ENCODE data around the gene NDE1. TPM values are rescaled to one million over a fixed set of nuclear protein-coding genes. Genes with fewer than 3 reads are reported as not detected.

The NDE1 gene
- total and polyA plus RNA-seq, 2 experiments from 2014 or later, result 10.3 to 11.8 TPM

- Histone ChIP-seq H3K36me3 (replicated peaks; ENCODE audit: insufficient read depth, low read depth) (no peaks in the 10 kb centered on the region), H2AFZ (no peak overlapping the region), H3K4me3 (no peak overlapping the region), H3K9me2 (replicated peaks; ENCODE audit: insufficient read depth) (no peaks in the 10 kb centered on the region), H3K27me3 (peaks cover 3% of the 10 kb centered on the region), H3K79me2 (no peaks in the 10 kb centered on the region), H3K27ac (no peak overlapping the region), H3K4me2 (no peak overlapping the region), H3K4me1 (ENCODE audit: insufficient read depth) (no peaks in the 10 kb centered on the region), H4K20me1 (ENCODE audit: insufficient read depth, poor library complexity, severe bottlenecking) (no peaks in the 10 kb centered on the region), H3K9me3 (ENCODE audit: low read depth) (no peaks in the 10 kb centered on the region)
- DNase-seq (ENCODE audit: low spot score), result no peak
- 97% methylated on average over 4 of the region's 4 CpGs for WGBS (ENCODE audit: low lambda C conversion rate, missing lambda C conversion rate)
- TF ChIP-seq CTCF (IDR thresholded peaks at IDR 0.05; ENCODE audit: poor library complexity), result no peak
- TF ChIP-seq EZH2 (IDR thresholded peaks at IDR 0.05; ENCODE audit: borderline replicate concordance), result no peak
- no peak for TF ChIP-seq EZH2phosphoT487 (IDR thresholded peaks at IDR 0.05; ENCODE audit: low read depth, severe bottlenecking, unreplicated experiment)
Measured at GRCh38 chr16:15768201-15768600, 118.2 kb downstream of the NDE1 start.

GRCh38 chr16:15769239-15769638 is 119.2 kb downstream of the NDE1 start:
- Histone ChIP-seq H3K9me3 (ENCODE audit: low read depth) (no peaks in the 10 kb centered on the region), H2AFZ (no peak overlapping the region), H3K79me2 (no peaks in the 10 kb centered on the region), H4K20me1 (ENCODE audit: insufficient read depth, poor library complexity, severe bottlenecking) (no peaks in the 10 kb centered on the region), H3K4me2 (no peak overlapping the region), H3K4me3 (no peak overlapping the region), H3K9me2 (replicated peaks; ENCODE audit: insufficient read depth) (no peaks in the 10 kb centered on the region), H3K36me3 (replicated peaks; ENCODE audit: insufficient read depth, low read depth) (no peaks in the 10 kb centered on the region), H3K4me1 (ENCODE audit: insufficient read depth) (no peaks in the 10 kb centered on the region), H3K27me3 (peaks cover 3% of the 10 kb centered on the region), H3K27ac (no peak overlapping the region)
- WGBS (ENCODE audit: low lambda C conversion rate, missing lambda C conversion rate), result 92% methylated on average over 8 of the region's 8 CpGs
- DNase-seq (ENCODE audit: low spot score), result no peak
- no peak for TF ChIP-seq EZH2phosphoT487 (IDR thresholded peaks at IDR 0.05; ENCODE audit: low read depth, severe bottlenecking, unreplicated experiment)

GRCh38 chr16:15770107-15770506 is 120.1 kb downstream of the NDE1 start:
- no peak overlapping the region for H3K27ac ChIP-seq
- WGBS (ENCODE audit: low lambda C conversion rate, missing lambda C conversion rate), result 72% methylated on average over 7 of the region's 7 CpGs

GRCh38 chr16:15770512-15770911 is 120.5 kb downstream of the NDE1 start:
- no peak overlapping the region for H3K27ac ChIP-seq
- no peak for TF ChIP-seq CTCF (IDR thresholded peaks at IDR 0.05; ENCODE audit: poor library complexity)
- H3K79me2 ChIP-seq, result no peaks in the 10 kb centered on the region
- WGBS (ENCODE audit: low lambda C conversion rate, missing lambda C conversion rate), result 90% methylated on average over 3 of the region's 3 CpGs
- no peak overlapping the region for H3K4me3 ChIP-seq
- H3K27me3 ChIP-seq, result peaks cover 3% of the 10 kb centered on the region
- H3K4me2 ChIP-seq, result no peak overlapping the region
- no peaks in the 10 kb centered on the region for H3K4me1 ChIP-seq (ENCODE audit: insufficient read depth)
- no peaks in the 10 kb centered on the region for H3K9me2 ChIP-seq (replicated peaks; ENCODE audit: insufficient read depth)
- no peaks in the 10 kb centered on the region for H3K36me3 ChIP-seq (replicated peaks; ENCODE audit: insufficient read depth, low read depth)
- H2AFZ ChIP-seq, result no peak overlapping the region
- DNase-seq (ENCODE audit: low spot score), result no peak
- H3K9me3 ChIP-seq (ENCODE audit: low read depth), result no peaks in the 10 kb centered on the region
- no peaks in the 10 kb centered on the region for H4K20me1 ChIP-seq (ENCODE audit: insufficient read depth, poor library complexity, severe bottlenecking)

More at GRCh38 chr16:15770107-15770506, 120.1 kb downstream of the NDE1 start:
- no peaks in the 10 kb centered on the region for H3K79me2 ChIP-seq
- TF ChIP-seq EZH2 (IDR thresholded peaks at IDR 0.05; ENCODE audit: borderline replicate concordance) (no peak), EZH2phosphoT487 (IDR thresholded peaks at IDR 0.05; ENCODE audit: low read depth, severe bottlenecking, unreplicated experiment) (no peak), CTCF (IDR thresholded peaks at IDR 0.05; ENCODE audit: poor library complexity) (no peak)
- H3K9me2 ChIP-seq (replicated peaks; ENCODE audit: insufficient read depth), result no peaks in the 10 kb centered on the region
- peaks cover 3% of the 10 kb centered on the region for H3K27me3 ChIP-seq
- DNase-seq (ENCODE audit: low spot score), result no peak
- no peaks in the 10 kb centered on the region for H4K20me1 ChIP-seq (ENCODE audit: insufficient read depth, poor library complexity, severe bottlenecking)
- no peak overlapping the region for H3K4me2 ChIP-seq
- H2AFZ ChIP-seq, result no peak overlapping the region
- H3K4me1 ChIP-seq (ENCODE audit: insufficient read depth), result no peaks in the 10 kb centered on the region
- H3K4me3 ChIP-seq, result no peak overlapping the region
- no peaks in the 10 kb centered on the region for H3K9me3 ChIP-seq (ENCODE audit: low read depth)
- H3K36me3 ChIP-seq (replicated peaks; ENCODE audit: insufficient read depth, low read depth), result no peaks in the 10 kb centered on the region

All from hepatocyte (in vitro differentiated cells).